ENCODE data around the gene MGST2. TPM values are rescaled to one million over a fixed set of nuclear protein-coding genes. Genes with fewer than 3 reads are reported as not detected.

MGST2 gene
- total RNA-seq, 4 donors from 2014 or later = 34.0 to 117 (median 78.7) TPM

- Histone ChIP-seq H3K4me3 (replicated peaks in 1 of 3) (no peak overlapping the region), H3K36me3 (no peaks in the 10 kb centered on the region), H3K4me1 (peaks cover 0 to 5% of the 10 kb centered on the region in 2 donors), H3K27ac (no peak overlapping the region), H3K9me3 (no peaks in the 10 kb centered on the region), H3K27me3 (no peaks in the 10 kb centered on the region)
- WGBS, 2 donors = 82 to 93% methylated on average over 1 of the region's 1 CpG
- no peak for TF ChIP-seq POLR2A (IDR thresholded peaks at IDR 0.05)
- TF ChIP-seq CTCF (IDR thresholded peaks at IDR 0.05) = no peak
- intact Hi-C loops (cut with DNase I) = no loop called here
- DNase-seq = no peak
Measured at GRCh38 chr4:139647952-139648351, 17.7 kb upstream of the MGST2 start.

- TF ChIP-seq POLR2A (IDR thresholded peaks at IDR 0.05) (no peak), CTCF (IDR thresholded peaks at IDR 0.05) (peak; percentile 78 to 91 (median 83))
- WGBS, 2 donors = 12 to 18% methylated on average over 13 of the region's 13 CpGs
- Histone ChIP-seq H3K4me3 (replicated peaks in 1 of 3) (no peak overlapping the region), H3K9me3 (no peaks in the 10 kb centered on the region), H3K4me1 (peaks cover under 1 to 5% of the 10 kb centered on the region in 2 donors), H3K36me3 (no peaks in the 10 kb centered on the region), H3K27me3 (no peaks in the 10 kb centered on the region), H3K27ac (no peak overlapping the region)
- peak; percentile 81 to 85 for DNase-seq
- intact Hi-C loops (cut with DNase I) = loop anchor here (5.0 kb wide), 2 partner anchors 44 to 154 kb away; no protein-coding TSS in a partner anchor
Measured at GRCh38 chr4:139651282-139652194, 14.1 kb upstream of the MGST2 start.

GRCh38 chr4:139654516-139654915, 11.1 kb upstream of the MGST2 start:
- Histone ChIP-seq H3K27ac (no peak overlapping the region), H3K36me3 (no peaks in the 10 kb centered on the region), H3K4me3 (replicated peaks in 1 of 3) (no peak overlapping the region), H3K27me3 (no peaks in the 10 kb centered on the region), H3K4me1 (peaks cover 5 to 6% of the 10 kb centered on the region in 2 donors), H3K9me3 (no peaks in the 10 kb centered on the region)
- intact Hi-C loops (cut with DNase I) = loop anchor here (5.0 kb wide), 2 partner anchors 47 to 157 kb away; no protein-coding TSS in a partner anchor
- TF ChIP-seq CTCF (IDR thresholded peaks at IDR 0.05) (no peak), POLR2A (IDR thresholded peaks at IDR 0.05) (no peak)
- no peak for DNase-seq
- 82 to 83% methylated on average over 4 of the region's 4 CpGs for WGBS, 2 donors

GRCh38 chr4:139655116-139655515, 10.5 kb upstream of the MGST2 start:
- H3K9me3 ChIP-seq = no peaks in the 10 kb centered on the region
- intact Hi-C loops (cut with DNase I) = no loop called here
- 50 to 52% methylated on average over 3 of the region's 3 CpGs for WGBS, 2 donors
- H3K27ac ChIP-seq = no peak overlapping the region
- H3K4me3 ChIP-seq (replicated peaks in 1 of 3) = no peak overlapping the region
- no peaks in the 10 kb centered on the region for H3K27me3 ChIP-seq
- DNase-seq = no peak
- no peaks in the 10 kb centered on the region for H3K36me3 ChIP-seq
- TF ChIP-seq CTCF (IDR thresholded peaks at IDR 0.05) (peak in 1 of 6 experiments; percentile 6), POLR2A (IDR thresholded peaks at IDR 0.05) (no peak)
- peaks cover 5 to 6% of the 10 kb centered on the region in 2 donors for H3K4me1 ChIP-seq
